ENCODE results near the gene KCNN4. TPM values are rescaled to one million over a fixed set of nuclear protein-coding genes. Genes with fewer than 3 reads are reported as not detected.

The KCNN4 gene
- total and polyA plus RNA-seq, 4 donors = 0.14 to 30.3 (median 0.51) TPM

DNA sequence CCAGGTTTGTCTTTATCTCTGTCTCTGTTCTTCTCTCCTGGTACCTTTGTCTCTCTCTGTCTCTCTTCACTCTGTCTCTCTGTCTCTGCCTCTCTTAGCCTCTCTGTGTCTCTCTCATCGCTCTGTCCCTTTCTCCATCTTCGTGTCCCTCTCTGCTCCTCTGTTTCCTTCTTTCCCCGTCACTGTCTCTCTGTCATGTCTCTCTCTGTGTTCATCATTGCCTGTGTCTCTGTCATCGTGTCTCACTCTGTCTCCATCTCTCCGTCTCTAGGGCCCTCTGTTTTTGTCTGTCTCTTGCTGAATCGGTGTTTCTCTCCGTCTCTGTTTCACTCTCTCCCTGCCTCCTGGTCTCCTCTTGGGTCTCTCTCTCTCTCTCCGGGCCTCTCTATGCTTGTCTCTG, 2.9 kb upstream of the KCNN4 start:
- no peak overlapping the region for H3K27ac ChIP-seq (ENCODE audit: low read depth in 1 of 2, low read length in 2 of 2)
- TF ChIP-seq FOXA2 (IDR thresholded peaks at IDR 0.05) (no peak), GABPA (IDR thresholded peaks at IDR 0.05 in 1 of 2, conservative IDR thresholded peaks at IDR 0.05 in 1 of 2) (no peak), YY1 (IDR thresholded peaks at IDR 0.05) (no peak), HNF4G (IDR thresholded peaks at IDR 0.05) (no peak), RXRA (IDR thresholded peaks at IDR 0.05) (no peak)
- TF ChIP-seq, protein P1, sequence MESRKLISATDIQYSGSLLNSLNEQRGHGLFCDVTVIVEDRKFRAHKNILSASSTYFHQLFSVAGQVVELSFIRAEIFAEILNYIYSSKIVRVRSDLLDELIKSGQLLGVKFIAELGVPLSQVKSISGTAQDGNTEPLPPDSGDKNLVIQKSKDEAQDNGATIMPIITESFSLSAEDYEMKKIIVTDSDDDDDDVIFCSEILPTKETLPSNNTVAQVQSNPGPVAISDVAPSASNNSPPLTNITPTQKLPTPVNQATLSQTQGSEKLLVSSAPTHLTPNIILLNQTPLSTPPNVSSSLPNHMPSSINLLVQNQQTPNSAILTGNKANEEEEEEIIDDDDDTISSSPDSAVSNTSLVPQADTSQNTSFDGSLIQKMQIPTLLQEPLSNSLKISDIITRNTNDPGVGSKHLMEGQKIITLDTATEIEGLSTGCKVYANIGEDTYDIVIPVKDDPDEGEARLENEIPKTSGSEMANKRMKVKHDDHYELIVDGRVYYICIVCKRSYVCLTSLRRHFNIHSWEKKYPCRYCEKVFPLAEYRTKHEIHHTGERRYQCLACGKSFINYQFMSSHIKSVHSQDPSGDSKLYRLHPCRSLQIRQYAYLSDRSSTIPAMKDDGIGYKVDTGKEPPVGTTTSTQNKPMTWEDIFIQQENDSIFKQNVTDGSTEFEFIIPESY (IDR thresholded peaks at IDR 0.05) = no peak
- no peak overlapping the region for H3K9ac ChIP-seq (ENCODE audit: low read depth in 1 of 2, low read length in 2 of 2)
- H3K4me3 ChIP-seq (ENCODE audit: low read depth in 1 of 3, low read length in 3 of 3) = no peak overlapping the region
- 85% methylated on average over 8 of the region's 8 CpGs for WGBS
- H3K9me3 ChIP-seq (ENCODE audit: control insufficient read depth in 4 of 4, low read length in 3 of 4) = no peaks in the 10 kb centered on the region
- no peaks in the 10 kb centered on the region for H3K27me3 ChIP-seq (ENCODE audit: control insufficient read depth in 4 of 4, insufficient read depth in 4 of 4, low read length in 3 of 4)
- no peaks in the 10 kb centered on the region for H3K4me1 ChIP-seq (ENCODE audit: control insufficient read depth in 4 of 4, insufficient read depth in 4 of 4, low read length in 3 of 4)
- H3K36me3 ChIP-seq (ENCODE audit: control insufficient read depth in 4 of 4, insufficient read depth in 3 of 4, low read depth in 1 of 4, low read length in 3 of 4) = no peaks in the 10 kb centered on the region
- DNase-seq (ENCODE audit: low spot score) = no peak

DNA sequence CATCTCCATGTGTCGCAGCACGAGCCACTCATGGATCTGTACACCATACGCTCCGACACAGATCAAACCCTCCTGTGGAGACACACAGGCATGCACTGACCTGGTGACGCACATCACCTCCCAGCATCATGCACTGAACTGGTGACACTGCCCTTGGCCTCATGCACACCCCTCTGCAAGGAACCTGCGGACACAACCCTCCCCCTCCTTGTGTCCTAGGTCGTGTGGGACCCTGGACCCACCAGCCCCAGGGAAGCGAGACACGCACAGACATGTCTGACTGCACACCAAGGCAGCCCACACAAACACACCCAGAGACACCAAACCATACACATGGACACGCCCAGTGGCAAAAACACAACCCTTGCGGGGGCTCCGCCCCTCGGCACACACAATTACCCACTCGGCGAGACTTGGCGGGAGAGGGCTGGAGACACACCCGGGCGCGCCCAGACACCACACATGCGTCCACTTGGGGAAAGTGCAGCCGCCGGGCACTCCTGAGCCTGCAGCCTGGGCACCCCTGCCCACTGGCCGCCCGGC, 2.0 kb upstream of the KCNN4 start:
- no peak overlapping the region for H3K4me3 ChIP-seq (ENCODE audit: low read depth in 1 of 3, low read length in 3 of 3)
- no peak overlapping the region for H3K27ac ChIP-seq (ENCODE audit: low read depth in 1 of 2, low read length in 2 of 2)
- H3K36me3 ChIP-seq (ENCODE audit: control insufficient read depth in 4 of 4, insufficient read depth in 3 of 4, low read depth in 1 of 4, low read length in 3 of 4) = no peaks in the 10 kb centered on the region
- H3K4me1 ChIP-seq (ENCODE audit: control insufficient read depth in 4 of 4, insufficient read depth in 4 of 4, low read length in 3 of 4) = no peaks in the 10 kb centered on the region
- no peak overlapping the region for H3K9ac ChIP-seq (ENCODE audit: low read depth in 1 of 2, low read length in 2 of 2)
- no peaks in the 10 kb centered on the region for H3K9me3 ChIP-seq (ENCODE audit: control insufficient read depth in 4 of 4, low read length in 3 of 4)
- 76% methylated on average over 24 of the region's 24 CpGs for WGBS
- DNase-seq (ENCODE audit: low spot score) = peak; percentile 75
- TF ChIP-seq, protein P2, sequence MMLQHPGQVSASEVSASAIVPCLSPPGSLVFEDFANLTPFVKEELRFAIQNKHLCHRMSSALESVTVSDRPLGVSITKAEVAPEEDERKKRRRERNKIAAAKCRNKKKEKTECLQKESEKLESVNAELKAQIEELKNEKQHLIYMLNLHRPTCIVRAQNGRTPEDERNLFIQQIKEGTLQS (IDR thresholded peaks at IDR 0.05) = no peak
- no peak for TF ChIP-seq JUND (IDR thresholded peaks at IDR 0.05)
- TF ChIP-seq YY1 (IDR thresholded peaks at IDR 0.05) = no peak
- no peak for TF ChIP-seq SP1 (IDR thresholded peaks at IDR 0.05)
- TF ChIP-seq EGR1 (IDR thresholded peaks at IDR 0.05; ENCODE audit: low read depth in 2 of 2) = no peak
- TF ChIP-seq, protein P3, sequence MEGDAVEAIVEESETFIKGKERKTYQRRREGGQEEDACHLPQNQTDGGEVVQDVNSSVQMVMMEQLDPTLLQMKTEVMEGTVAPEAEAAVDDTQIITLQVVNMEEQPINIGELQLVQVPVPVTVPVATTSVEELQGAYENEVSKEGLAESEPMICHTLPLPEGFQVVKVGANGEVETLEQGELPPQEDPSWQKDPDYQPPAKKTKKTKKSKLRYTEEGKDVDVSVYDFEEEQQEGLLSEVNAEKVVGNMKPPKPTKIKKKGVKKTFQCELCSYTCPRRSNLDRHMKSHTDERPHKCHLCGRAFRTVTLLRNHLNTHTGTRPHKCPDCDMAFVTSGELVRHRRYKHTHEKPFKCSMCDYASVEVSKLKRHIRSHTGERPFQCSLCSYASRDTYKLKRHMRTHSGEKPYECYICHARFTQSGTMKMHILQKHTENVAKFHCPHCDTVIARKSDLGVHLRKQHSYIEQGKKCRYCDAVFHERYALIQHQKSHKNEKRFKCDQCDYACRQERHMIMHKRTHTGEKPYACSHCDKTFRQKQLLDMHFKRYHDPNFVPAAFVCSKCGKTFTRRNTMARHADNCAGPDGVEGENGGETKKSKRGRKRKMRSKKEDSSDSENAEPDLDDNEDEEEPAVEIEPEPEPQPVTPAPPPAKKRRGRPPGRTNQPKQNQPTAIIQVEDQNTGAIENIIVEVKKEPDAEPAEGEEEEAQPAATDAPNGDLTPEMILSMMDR (IDR thresholded peaks at IDR 0.05; ENCODE audit: low read depth, low read length, missing input control) = no peak
- TF ChIP-seq RXRA (IDR thresholded peaks at IDR 0.05) = no peak
- TF ChIP-seq, protein P4, sequence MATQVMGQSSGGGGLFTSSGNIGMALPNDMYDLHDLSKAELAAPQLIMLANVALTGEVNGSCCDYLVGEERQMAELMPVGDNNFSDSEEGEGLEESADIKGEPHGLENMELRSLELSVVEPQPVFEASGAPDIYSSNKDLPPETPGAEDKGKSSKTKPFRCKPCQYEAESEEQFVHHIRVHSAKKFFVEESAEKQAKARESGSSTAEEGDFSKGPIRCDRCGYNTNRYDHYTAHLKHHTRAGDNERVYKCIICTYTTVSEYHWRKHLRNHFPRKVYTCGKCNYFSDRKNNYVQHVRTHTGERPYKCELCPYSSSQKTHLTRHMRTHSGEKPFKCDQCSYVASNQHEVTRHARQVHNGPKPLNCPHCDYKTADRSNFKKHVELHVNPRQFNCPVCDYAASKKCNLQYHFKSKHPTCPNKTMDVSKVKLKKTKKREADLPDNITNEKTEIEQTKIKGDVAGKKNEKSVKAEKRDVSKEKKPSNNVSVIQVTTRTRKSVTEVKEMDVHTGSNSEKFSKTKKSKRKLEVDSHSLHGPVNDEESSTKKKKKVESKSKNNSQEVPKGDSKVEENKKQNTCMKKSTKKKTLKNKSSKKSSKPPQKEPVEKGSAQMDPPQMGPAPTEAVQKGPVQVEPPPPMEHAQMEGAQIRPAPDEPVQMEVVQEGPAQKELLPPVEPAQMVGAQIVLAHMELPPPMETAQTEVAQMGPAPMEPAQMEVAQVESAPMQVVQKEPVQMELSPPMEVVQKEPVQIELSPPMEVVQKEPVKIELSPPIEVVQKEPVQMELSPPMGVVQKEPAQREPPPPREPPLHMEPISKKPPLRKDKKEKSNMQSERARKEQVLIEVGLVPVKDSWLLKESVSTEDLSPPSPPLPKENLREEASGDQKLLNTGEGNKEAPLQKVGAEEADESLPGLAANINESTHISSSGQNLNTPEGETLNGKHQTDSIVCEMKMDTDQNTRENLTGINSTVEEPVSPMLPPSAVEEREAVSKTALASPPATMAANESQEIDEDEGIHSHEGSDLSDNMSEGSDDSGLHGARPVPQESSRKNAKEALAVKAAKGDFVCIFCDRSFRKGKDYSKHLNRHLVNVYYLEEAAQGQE (IDR thresholded peaks at IDR 0.05) = no peak
- no peak for TF ChIP-seq HNF4A (conservative IDR thresholded peaks at IDR 0.05)
- TF ChIP-seq, protein P1 (IDR thresholded peaks at IDR 0.05) = no peak
- no peak for TF ChIP-seq TAF1 (conservative IDR thresholded peaks at IDR 0.05)
- TF ChIP-seq GABPA (IDR thresholded peaks at IDR 0.05 in 1 of 2, conservative IDR thresholded peaks at IDR 0.05 in 1 of 2) = no peak
- TF ChIP-seq FOXA1 (IDR thresholded peaks at IDR 0.05) = no peak
- TF ChIP-seq FOXA2 (IDR thresholded peaks at IDR 0.05) = no peak
- TF ChIP-seq, protein P5, sequence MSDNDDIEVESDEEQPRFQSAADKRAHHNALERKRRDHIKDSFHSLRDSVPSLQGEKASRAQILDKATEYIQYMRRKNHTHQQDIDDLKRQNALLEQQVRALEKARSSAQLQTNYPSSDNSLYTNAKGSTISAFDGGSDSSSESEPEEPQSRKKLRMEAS (IDR thresholded peaks at IDR 0.05) = no peak
- no peak for TF ChIP-seq NR2F2 (IDR thresholded peaks at IDR 0.05)
- H3K27me3 ChIP-seq (ENCODE audit: control insufficient read depth in 4 of 4, insufficient read depth in 4 of 4, low read length in 3 of 4) = no peaks in the 10 kb centered on the region

Measured in liver (tissue), 9 donors.